Stimulated activated CD4-positive, alpha-beta T cell treated with anti-CD3 and anti-CD28 coated beads, Interleukin-1b, Interleukin-23, amount 100 ng/mL, for 24 hours (primary cell): Measurements from ENCODE around the gene CCDC85A.

Experiments used
- DNase-seq, 4 experiments: peaks; one replicate each; pipeline ENCODE4 v3.0.0-alpha.2; 2020; ENCODE audit warnings: low read depth in 4 of 4, low spot score in 1 of 4

Gene CCDC85A

GRCh38 chr2:56361844-56362243 lies 178.1 kb downstream of the CCDC85A start:
- DNase-seq: no peak

GRCh38 chr2:56364902-56365301 lies 181.1 kb downstream of the CCDC85A start:
- DNase-seq: no peak

- no peak for DNase-seq
These were observed 185.5 kb downstream of the CCDC85A start for GRCh38 chr2:56369316-56369715.

- no peak for DNase-seq
These were observed 188.4 kb downstream of the CCDC85A start for GRCh38 chr2:56372071-56372656.

- no peak for DNase-seq
These were observed 191.5 kb downstream of the CCDC85A start for GRCh38 chr2:56375251-56375650.

- no peak for DNase-seq
These were observed 193.2 kb downstream of the CCDC85A start for GRCh38 chr2:56376699-56377665.

- DNase-seq: no peak
These were observed 195.3 kb downstream of the CCDC85A start for GRCh38 chr2:56379066-56379465.

- no peak for DNase-seq
These were observed 197.1 kb downstream of the CCDC85A start for GRCh38 chr2:56380861-56381260.

GRCh38 chr2:56382466-56382865 lies 198.7 kb downstream of the CCDC85A start:
- no peak for DNase-seq

GRCh38 chr2:56386657-56387056 lies 202.9 kb downstream of the CCDC85A start:
- no peak for DNase-seq

GRCh38 chr2:56390644-56391043 lies 206.9 kb downstream of the CCDC85A start:
- DNase-seq: no peak

- DNase-seq: no peak
These were observed 226.3 kb downstream of the CCDC85A start for GRCh38 chr2:56410140-56410539.

GRCh38 chr2:56416500-56417176 lies 232.8 kb downstream of the CCDC85A start:
- no peak for DNase-seq
